NCI-H2107 (cell line): ENCODE results near the gene SIGLEC12.
"Not testable (repeated sequence)": the region's sequence is repeated elsewhere in the genome, so short reads cannot be mapped to it uniquely, and the experiment has no call there.

Source experiments
- DNase-seq: peaks from one replicate; lab custom pipeline; 2025; lab: John Stamatoyannopoulos, UW

The SIGLEC12 gene

GRCh38 chr19:51521781-51522180 is 20.2 kb upstream of the SIGLEC12 start:
- DNase-seq, result no peak

DNA sequence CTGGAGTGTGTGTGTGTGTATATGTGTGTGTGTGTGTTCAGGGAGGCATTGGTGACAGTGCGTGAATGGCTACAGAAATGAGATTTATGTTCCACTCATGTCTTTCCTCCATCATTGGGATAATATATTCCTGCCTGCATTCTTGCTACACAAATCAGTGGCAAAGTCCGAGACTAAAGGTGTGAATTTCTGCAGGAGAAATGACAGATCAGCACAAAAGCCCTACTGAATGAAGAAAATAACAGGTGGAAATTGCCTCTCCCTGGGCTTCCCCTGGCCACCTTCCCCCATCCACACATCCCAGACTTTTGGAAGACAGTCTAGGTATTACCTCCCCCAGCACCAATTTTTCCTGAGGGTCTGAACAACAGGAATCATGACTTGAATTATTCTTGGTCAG is 19.8 kb upstream of the SIGLEC12 start:
- no peak for DNase-seq

- DNase-seq, result no peak
These were observed 19.1 kb upstream of the SIGLEC12 start for GRCh38 chr19:51520728-51521127.

GRCh38 chr19:51514866-51515481 is 13.4 kb upstream of the SIGLEC12 start:
- peak; percentile 9 for DNase-seq

- no peak for DNase-seq
These were observed 12.4 kb upstream of the SIGLEC12 start for GRCh38 chr19:51513968-51514367.

GRCh38 chr19:51511353-51511752 is 9.8 kb upstream of the SIGLEC12 start:
- DNase-seq, result no peak

GRCh38 chr19:51509823-51510660 is 8.4 kb upstream of the SIGLEC12 start:
- DNase-seq, result no peak

DNA sequence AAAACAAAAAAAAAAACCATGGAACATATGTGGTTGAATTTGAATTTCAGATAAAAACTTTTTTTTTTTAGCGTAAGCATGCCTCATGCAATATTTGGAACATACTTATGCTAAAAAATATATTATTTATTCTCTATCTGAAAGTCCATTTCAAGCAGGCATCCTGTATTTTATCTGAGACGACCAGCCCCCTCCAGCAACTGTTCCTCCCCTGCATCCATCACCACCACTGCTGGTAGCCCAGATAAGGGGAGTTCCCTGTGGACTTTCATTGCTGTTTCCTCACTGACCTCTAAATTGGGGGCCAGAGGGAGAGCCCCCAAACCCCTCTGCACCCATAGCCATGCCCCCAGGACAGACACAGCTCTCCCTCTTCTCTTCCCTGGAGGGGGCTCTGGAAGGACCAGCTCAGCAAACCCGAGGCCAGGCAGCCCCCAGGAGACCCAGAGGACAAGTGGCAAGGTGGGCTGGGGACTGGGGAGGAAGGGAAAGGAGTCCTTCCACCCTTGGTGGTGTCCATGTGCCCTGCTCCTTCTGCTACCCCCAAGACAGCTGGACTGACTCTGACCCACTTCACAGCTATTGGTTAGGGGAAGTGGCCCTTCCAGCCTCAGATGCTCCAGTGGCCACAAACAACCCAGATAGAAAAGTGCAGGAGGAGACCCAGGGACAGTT is 6.6 kb upstream of the SIGLEC12 start:
- no peak for DNase-seq

DNA sequence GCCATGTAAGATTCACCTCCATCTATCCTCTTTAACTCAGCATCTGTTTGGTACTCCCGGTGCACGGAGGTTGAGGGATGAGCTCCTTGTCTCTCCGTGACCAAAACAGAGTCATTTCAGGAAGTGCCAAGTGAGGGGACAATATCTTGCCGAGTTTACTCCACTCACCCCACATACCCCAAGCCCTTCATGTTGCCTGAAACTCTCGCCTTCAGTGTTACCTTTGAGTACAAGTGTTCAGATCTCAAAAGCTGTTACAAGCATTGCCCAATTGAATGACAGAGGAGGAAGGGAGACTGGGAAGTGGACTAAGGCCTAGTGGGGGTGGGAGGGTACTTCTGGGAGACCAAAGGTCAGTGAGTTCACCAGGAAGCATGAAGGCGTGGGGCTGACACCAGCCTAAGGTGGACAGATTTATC is 6.0 kb upstream of the SIGLEC12 start:
- DNase-seq, result no peak

DNA sequence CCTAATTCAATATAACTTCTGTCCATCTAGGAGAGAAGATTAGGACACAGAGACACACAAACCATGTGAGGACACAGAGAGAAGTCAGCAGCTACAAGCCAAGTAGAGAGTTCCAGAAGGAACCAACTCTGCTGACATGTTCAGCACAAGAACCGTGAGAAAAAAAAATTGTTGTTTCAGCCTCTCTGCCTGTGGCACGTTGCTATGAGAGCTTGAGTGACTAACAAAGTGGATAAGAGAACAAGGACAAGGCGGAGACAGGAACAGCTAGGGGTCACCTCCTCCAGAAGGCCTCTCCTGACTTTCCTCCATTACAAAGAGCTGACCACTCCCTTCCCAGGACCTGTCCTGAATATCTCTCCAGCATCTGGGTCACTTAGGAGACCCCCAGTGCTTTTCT is 5.6 kb upstream of the SIGLEC12 start:
- no peak for DNase-seq

DNA sequence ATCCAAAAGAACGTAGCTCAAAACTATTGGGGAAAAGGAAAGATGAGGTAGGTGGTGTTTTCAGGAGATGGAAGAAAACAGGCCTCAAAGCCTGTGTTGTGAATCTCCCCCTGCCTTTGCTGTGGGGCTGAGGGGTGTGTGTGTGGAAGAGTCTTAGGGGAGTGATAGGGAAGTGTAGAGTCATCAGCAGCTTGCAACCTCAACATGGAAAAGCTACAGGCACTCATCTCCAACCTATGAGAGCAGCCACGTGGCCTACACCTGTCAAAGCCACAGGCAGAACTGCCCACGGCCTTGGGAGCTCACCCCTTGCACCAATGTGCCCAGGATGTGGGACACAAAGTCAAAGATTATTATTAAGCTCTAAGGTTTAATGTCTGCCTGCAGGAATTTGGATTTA is 4.3 kb upstream of the SIGLEC12 start:
- no peak for DNase-seq

GRCh38 chr19:51503896-51504295 is 2.3 kb upstream of the SIGLEC12 start:
- no peak for DNase-seq

- DNase-seq, result no peak
These were observed 1.8 kb upstream of the SIGLEC12 start for GRCh38 chr19:51503286-51503817.

DNA sequence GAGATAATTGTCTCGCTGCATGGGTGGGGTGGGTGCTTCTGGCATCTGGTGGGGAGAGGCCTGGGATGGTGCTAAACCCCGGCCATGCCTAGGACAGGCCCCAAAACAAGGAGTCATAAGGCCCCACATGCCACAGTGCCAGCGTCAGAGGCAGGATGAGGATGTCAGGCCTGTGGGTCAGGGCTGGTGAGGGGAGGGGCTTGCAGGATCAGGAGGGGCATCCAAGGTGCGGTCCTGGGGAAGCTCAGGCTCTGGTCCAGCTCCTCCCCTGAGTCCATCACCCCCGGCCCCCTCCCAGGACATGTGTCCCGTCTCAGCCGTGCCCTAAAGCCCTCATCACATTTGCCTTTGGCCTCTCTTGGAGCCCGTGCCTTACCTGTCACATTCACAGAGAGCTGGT is 669 bp downstream of the SIGLEC12 start:
- not testable (repeated sequence) for DNase-seq

GRCh38 chr19:51497666-51498065 is 3.9 kb downstream of the SIGLEC12 start:
- no peak for DNase-seq

GRCh38 chr19:51493776-51494175 is 7.8 kb downstream of the SIGLEC12 start:
- no peak for DNase-seq

DNA sequence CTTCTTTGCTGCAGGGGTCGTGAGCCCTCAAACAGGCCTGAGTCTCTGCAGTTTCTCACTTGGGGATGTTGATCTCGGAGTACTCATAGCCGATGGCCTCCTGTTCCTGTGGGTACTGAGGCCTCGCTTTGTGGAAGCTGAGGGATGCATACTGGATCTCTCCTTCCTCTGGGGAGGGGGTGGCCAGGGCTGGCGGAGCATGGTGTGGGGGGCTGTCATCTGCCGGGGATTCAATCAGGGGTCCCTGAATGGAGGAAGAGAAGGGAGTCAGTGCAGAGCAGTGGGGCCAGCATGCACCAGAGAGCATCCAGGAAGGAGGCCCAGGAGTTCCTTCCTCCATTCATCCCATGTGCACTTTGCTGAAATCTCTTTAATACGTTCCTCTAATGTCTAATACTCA is 10.0 kb downstream of the SIGLEC12 start:
- DNase-seq, result no peak

GRCh38 chr19:51490676-51491075 is 10.9 kb downstream of the SIGLEC12 start:
- DNase-seq, result peak; percentile 1

- no peak for DNase-seq
These were observed 12.5 kb downstream of the SIGLEC12 start for GRCh38 chr19:51489113-51489512.

DNA sequence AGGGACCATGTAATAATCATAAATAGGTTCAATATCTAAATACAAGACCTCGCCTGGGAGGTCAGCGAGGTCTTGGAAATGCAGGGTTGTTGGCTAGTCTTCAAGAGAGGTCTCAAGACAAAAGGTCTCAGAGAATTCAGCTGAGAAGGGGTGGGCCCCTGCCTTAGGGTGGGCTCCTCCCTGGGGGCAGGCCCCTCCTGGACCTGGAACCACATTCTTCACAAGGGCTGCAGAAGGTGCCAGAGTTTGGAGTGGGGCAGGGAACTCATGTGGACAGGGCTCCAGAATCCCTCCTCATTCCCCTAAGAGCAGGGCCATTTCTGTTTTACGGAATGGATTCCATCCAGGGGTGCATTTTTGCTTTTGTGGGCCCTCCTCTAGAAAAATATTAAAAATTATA is 13.1 kb downstream of the SIGLEC12 start:
- DNase-seq, result no peak

- DNase-seq, result no peak
These were observed 15.5 kb downstream of the SIGLEC12 start for GRCh38 chr19:51485960-51486660.

GRCh38 chr19:51480590-51480989 is 21.0 kb downstream of the SIGLEC12 start:
- no peak for DNase-seq
